ENCODE data around the gene HMGB2. TPM values are rescaled to one million over a fixed set of nuclear protein-coding genes. Genes with fewer than 3 reads are reported as not detected.

HMGB2 gene
- total and polyA plus RNA-seq, 2 experiments from 2014 or later = 103 to 593 TPM

DNA sequence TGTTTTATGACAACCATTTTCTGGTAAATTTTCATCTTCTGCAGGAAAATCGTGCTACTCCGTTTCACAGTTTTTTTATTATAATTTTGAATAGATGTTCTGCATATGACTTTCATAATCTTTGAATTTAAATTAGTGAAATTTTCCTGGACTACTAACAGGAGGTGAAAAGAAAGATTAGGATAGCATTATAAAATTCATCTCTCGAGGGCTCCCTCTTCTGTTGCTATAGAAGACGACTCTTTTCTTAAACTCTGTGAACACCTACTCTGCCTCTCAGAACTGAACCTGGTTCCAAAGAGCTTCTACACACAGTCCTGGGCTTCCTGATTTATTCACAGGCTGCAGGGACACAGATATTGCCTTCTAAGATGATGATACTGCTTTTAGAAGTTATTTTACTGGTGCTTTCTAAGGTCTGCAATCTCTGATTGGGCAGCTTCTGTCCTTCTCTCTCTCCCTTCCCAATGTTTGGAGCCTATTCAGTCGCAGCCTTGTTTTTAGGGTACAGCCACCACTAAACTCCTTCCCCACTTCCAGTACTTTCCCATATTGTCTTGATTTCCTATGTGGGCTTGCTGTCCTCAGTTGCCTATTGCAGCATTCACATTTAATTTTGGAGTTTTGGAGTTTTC lies 26.5 kb upstream of the HMGB2 start:
- peaks cover 4% of the 10 kb centered on the region for H3K27me3 Mint-ChIP-seq (ENCODE audit: insufficient read depth, low read depth, poor library complexity)
- H3K36me3 Mint-ChIP-seq (ENCODE audit: low read depth) = no peaks in the 10 kb centered on the region
- peaks cover 2% of the 10 kb centered on the region; the same call in 1 of the 3 replicates for H3K4me1 Mint-ChIP-seq
- Histone ChIP-seq H3K36me3 (ENCODE audit: insufficient read depth) (no peaks in the 10 kb centered on the region), H3K27me3 (ENCODE audit: insufficient read depth) (no peaks in the 10 kb centered on the region), H3K79me2 (replicated peaks; ENCODE audit: insufficient read depth) (no peaks in the 10 kb centered on the region), H2AFZ (no peak overlapping the region), H3K4me3 (no peak overlapping the region), H4K20me1 (replicated peaks; ENCODE audit: insufficient read depth) (peaks cover 3% of the 10 kb centered on the region; the same call in 1 of the 2 replicates), H3K9me2 (ENCODE audit: insufficient read depth) (no peaks in the 10 kb centered on the region), H3F3A (replicated peaks; ENCODE audit: low read depth) (no peaks in the 10 kb centered on the region), H3K4me1 (ENCODE audit: insufficient read depth) (no peaks in the 10 kb centered on the region), H3K27ac (ENCODE audit: low read depth) (no peak overlapping the region), H3K4me2 (no peak overlapping the region)
- TF ChIP-seq, protein P1, sequence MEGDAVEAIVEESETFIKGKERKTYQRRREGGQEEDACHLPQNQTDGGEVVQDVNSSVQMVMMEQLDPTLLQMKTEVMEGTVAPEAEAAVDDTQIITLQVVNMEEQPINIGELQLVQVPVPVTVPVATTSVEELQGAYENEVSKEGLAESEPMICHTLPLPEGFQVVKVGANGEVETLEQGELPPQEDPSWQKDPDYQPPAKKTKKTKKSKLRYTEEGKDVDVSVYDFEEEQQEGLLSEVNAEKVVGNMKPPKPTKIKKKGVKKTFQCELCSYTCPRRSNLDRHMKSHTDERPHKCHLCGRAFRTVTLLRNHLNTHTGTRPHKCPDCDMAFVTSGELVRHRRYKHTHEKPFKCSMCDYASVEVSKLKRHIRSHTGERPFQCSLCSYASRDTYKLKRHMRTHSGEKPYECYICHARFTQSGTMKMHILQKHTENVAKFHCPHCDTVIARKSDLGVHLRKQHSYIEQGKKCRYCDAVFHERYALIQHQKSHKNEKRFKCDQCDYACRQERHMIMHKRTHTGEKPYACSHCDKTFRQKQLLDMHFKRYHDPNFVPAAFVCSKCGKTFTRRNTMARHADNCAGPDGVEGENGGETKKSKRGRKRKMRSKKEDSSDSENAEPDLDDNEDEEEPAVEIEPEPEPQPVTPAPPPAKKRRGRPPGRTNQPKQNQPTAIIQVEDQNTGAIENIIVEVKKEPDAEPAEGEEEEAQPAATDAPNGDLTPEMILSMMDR (conservative IDR thresholded peaks at IDR 0.05; ENCODE audit: low read depth in 2 of 2) = peak; percentile 44 to 49; a peak in 3 of 4 replicates
- TF ChIP-seq, protein P2, sequence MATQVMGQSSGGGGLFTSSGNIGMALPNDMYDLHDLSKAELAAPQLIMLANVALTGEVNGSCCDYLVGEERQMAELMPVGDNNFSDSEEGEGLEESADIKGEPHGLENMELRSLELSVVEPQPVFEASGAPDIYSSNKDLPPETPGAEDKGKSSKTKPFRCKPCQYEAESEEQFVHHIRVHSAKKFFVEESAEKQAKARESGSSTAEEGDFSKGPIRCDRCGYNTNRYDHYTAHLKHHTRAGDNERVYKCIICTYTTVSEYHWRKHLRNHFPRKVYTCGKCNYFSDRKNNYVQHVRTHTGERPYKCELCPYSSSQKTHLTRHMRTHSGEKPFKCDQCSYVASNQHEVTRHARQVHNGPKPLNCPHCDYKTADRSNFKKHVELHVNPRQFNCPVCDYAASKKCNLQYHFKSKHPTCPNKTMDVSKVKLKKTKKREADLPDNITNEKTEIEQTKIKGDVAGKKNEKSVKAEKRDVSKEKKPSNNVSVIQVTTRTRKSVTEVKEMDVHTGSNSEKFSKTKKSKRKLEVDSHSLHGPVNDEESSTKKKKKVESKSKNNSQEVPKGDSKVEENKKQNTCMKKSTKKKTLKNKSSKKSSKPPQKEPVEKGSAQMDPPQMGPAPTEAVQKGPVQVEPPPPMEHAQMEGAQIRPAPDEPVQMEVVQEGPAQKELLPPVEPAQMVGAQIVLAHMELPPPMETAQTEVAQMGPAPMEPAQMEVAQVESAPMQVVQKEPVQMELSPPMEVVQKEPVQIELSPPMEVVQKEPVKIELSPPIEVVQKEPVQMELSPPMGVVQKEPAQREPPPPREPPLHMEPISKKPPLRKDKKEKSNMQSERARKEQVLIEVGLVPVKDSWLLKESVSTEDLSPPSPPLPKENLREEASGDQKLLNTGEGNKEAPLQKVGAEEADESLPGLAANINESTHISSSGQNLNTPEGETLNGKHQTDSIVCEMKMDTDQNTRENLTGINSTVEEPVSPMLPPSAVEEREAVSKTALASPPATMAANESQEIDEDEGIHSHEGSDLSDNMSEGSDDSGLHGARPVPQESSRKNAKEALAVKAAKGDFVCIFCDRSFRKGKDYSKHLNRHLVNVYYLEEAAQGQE (IDR thresholded peaks at IDR 0.05; ENCODE audit: unreplicated experiment) = no peak
- TF ChIP-seq, protein P3, sequence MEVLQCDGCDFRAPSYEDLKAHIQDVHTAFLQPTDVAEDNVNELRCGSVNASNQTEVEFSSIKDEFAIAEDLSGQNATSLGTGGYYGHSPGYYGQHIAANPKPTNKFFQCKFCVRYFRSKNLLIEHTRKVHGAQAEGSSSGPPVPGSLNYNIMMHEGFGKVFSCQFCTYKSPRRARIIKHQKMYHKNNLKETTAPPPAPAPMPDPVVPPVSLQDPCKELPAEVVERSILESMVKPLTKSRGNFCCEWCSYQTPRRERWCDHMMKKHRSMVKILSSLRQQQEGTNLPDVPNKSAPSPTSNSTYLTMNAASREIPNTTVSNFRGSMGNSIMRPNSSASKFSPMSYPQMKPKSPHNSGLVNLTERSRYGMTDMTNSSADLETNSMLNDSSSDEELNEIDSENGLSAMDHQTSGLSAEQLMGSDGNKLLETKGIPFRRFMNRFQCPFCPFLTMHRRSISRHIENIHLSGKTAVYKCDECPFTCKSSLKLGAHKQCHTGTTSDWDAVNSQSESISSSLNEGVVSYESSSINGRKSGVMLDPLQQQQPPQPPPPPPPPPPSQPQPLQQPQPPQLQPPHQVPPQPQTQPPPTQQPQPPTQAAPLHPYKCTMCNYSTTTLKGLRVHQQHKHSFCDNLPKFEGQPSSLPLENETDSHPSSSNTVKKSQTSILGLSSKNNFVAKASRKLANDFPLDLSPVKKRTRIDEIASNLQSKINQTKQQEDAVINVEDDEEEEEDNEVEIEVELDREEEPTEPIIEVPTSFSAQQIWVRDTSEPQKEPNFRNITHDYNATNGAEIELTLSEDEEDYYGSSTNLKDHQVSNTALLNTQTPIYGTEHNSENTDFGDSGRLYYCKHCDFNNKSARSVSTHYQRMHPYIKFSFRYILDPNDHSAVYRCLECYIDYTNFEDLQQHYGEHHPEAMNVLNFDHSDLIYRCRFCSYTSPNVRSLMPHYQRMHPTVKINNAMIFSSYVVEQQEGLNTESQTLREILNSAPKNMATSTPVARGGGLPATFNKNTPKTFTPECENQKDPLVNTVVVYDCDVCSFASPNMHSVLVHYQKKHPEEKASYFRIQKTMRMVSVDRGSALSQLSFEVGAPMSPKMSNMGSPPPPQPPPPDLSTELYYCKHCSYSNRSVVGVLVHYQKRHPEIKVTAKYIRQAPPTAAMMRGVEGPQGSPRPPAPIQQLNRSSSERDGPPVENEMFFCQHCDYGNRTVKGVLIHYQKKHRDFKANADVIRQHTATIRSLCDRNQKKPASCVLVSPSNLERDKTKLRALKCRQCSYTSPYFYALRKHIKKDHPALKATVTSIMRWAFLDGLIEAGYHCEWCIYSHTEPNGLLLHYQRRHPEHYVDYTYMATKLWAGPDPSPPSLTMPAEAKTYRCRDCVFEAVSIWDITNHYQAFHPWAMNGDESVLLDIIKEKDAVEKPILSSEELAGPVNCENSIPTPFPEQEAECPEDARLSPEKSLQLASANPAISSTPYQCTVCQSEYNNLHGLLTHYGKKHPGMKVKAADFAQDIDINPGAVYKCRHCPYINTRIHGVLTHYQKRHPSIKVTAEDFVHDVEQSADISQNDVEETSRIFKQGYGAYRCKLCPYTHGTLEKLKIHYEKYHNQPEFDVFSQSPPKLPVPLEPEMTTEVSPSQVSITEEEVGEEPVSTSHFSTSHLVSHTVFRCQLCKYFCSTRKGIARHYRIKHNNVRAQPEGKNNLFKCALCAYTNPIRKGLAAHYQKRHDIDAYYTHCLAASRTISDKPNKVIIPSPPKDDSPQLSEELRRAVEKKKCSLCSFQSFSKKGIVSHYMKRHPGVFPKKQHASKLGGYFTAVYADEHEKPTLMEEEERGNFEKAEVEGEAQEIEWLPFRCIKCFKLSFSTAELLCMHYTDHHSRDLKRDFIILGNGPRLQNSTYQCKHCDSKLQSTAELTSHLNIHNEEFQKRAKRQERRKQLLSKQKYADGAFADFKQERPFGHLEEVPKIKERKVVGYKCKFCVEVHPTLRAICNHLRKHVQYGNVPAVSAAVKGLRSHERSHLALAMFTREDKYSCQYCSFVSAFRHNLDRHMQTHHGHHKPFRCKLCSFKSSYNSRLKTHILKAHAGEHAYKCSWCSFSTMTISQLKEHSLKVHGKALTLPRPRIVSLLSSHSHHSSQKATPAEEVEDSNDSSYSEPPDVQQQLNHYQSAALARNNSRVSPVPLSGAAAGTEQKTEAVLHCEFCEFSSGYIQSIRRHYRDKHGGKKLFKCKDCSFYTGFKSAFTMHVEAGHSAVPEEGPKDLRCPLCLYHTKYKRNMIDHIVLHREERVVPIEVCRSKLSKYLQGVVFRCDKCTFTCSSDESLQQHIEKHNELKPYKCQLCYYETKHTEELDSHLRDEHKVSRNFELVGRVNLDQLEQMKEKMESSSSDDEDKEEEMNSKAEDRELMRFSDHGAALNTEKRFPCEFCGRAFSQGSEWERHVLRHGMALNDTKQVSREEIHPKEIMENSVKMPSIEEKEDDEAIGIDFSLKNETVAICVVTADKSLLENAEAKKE (CRISPR knock-in tag; IDR thresholded peaks at IDR 0.05) = no peak
- TF ChIP-seq JUNB (IDR thresholded peaks at IDR 0.05; ENCODE audit: unreplicated experiment) = no peak
- H3K4me3 Mint-ChIP-seq = no peak overlapping the region
- peak; percentile 54 for DNase-seq (ENCODE audit: low spot score)
- H3K9me3 Mint-ChIP-seq = no peaks in the 10 kb centered on the region
- no peak overlapping the region for H3K27ac Mint-ChIP-seq
- ATAC-seq = peak; percentile 69

Measured in GM23338 (cell line).